Endothelial cell (in vitro differentiated cells): Measurements from ENCODE around the gene PLPPR3. TPM values are rescaled to one million over a fixed set of nuclear protein-coding genes. Genes with fewer than 3 reads are reported as not detected.
A peak's percentile ranks its signal among the peaks of the same experiment; 100 is the strongest.
"Not testable (repeated sequence)": the region's sequence is repeated elsewhere in the genome, so short reads cannot be mapped to it uniquely, and the experiment has no call there.

Source experiments
- DNase-seq: peaks from one replicate; pipeline ENCODE4 v3.0.0; 2021; ENCODE audit warnings: low spot score
- H3K27ac Mint-ChIP-seq: one replicate; pipeline ENCODE4 v1.8.0; 2021; ENCODE audit warnings: mixed read lengths, inconsistent platforms; ENCODE audit not compliant: unreplicated experiment
- H3K27me3 Mint-ChIP-seq: one replicate; pipeline ENCODE4 v1.8.0; 2021; ENCODE audit warnings: mild to moderate bottlenecking, moderate library complexity, mixed read lengths, inconsistent platforms; ENCODE audit not compliant: unreplicated experiment
- H3K36me3 Mint-ChIP-seq: one replicate; pipeline ENCODE4 v1.8.0; 2021; ENCODE audit warnings: mild to moderate bottlenecking, low read depth, mixed read lengths, inconsistent platforms; ENCODE audit not compliant: unreplicated experiment
- H3K4me1 Mint-ChIP-seq: one replicate; pipeline ENCODE4 v1.8.0; 2021; ENCODE audit warnings: mild to moderate bottlenecking, mixed read lengths, inconsistent platforms; ENCODE audit not compliant: unreplicated experiment
- H3K4me3 Mint-ChIP-seq: one replicate; pipeline ENCODE4 v1.8.0; 2021; ENCODE audit warnings: mild to moderate bottlenecking, mixed read lengths, inconsistent platforms; ENCODE audit not compliant: unreplicated experiment
- H3K9me3 Mint-ChIP-seq: one replicate; pipeline ENCODE4 v1.8.0; 2021; ENCODE audit warnings: mixed read lengths, inconsistent platforms; ENCODE audit not compliant: unreplicated experiment
- CTCF ChIP-seq: fragments of 200-600 bp; sonication (generic); IDR thresholded peaks from one replicate; pipeline ENCODE4 v1.5.0; 2021; ENCODE audit warnings: antibody characterized with exemption; ENCODE audit not compliant: unreplicated experiment
- total RNA-seq: library from RNA; stranded (reverse); fragmentation: NEBNext Ultra II Directional; extraction: Animal tissue kit (Norgen Biotek cat#: 25700); gene quantifications from one replicate; pipeline ENCODE4 v1.2.1, GENCODE V29; 2021; ENCODE audit not compliant: unreplicated experiment

PLPPR3 gene
- total RNA-seq, 1 donor from 2014 or later: 17.6 TPM

GRCh38 chr19:843180-843835 lies 21.6 kb upstream of the PLPPR3 start:
- Mint-ChIP-seq H3K4me1 (peaks cover 2% of the 10 kb centered on the region), H3K9me3 (no peaks in the 10 kb centered on the region), H3K27me3 (peaks cover 7% of the 10 kb centered on the region), H3K36me3 (peaks cover 4% of the 10 kb centered on the region), H3K27ac (no peak overlapping the region), H3K4me3 (no peak overlapping the region)
- no peak for TF ChIP-seq CTCF
- peak; percentile 37 for DNase-seq

- DNase-seq, H3K27me3 Mint-ChIP-seq, H3K4me3 Mint-ChIP-seq, H3K36me3 Mint-ChIP-seq, H3K4me1 Mint-ChIP-seq, H3K27ac Mint-ChIP-seq, H3K9me3 Mint-ChIP-seq: not testable (repeated sequence)
Observed at GRCh38 chr19:842802-843179, 21.0 kb upstream of the PLPPR3 start.

GRCh38 chr19:840519-841206 lies 18.9 kb upstream of the PLPPR3 start, which contains the start of gene PRTN3:
PRTN3 (plus strand) TSS chr19:840999; CDS start chr19:841009, 10 bp downstream.
- Mint-ChIP-seq H3K9me3 (no peaks in the 10 kb centered on the region), H3K4me1 (peaks cover 2% of the 10 kb centered on the region), H3K36me3 (peaks cover 4% of the 10 kb centered on the region), H3K4me3 (peak within 1 kb of the TSS; percentile 44), H3K27me3 (peaks cover 9% of the 10 kb centered on the region), H3K27ac (no peak within 1 kb of the TSS)
- no peak for TF ChIP-seq CTCF
- no peak for DNase-seq

GRCh38 chr19:835210-835810 lies 13.6 kb upstream of the PLPPR3 start:
- H3K4me1 Mint-ChIP-seq: no peaks in the 10 kb centered on the region
- no peak for DNase-seq
- peaks cover 6% of the 10 kb centered on the region for H3K27me3 Mint-ChIP-seq
- no peak overlapping the region for H3K27ac Mint-ChIP-seq
- no peaks in the 10 kb centered on the region for H3K9me3 Mint-ChIP-seq
- no peaks in the 10 kb centered on the region for H3K36me3 Mint-ChIP-seq
- no peak overlapping the region for H3K4me3 Mint-ChIP-seq
- no peak for TF ChIP-seq CTCF

GRCh38 chr19:834216-834615 lies 12.5 kb upstream of the PLPPR3 start:
- no peaks in the 10 kb centered on the region for H3K9me3 Mint-ChIP-seq
- H3K27me3 Mint-ChIP-seq: peaks cover 6% of the 10 kb centered on the region
- no peak for TF ChIP-seq CTCF
- H3K4me1 Mint-ChIP-seq: no peaks in the 10 kb centered on the region
- no peak for DNase-seq
- H3K27ac Mint-ChIP-seq: no peak overlapping the region
- H3K4me3 Mint-ChIP-seq: no peak overlapping the region
- no peaks in the 10 kb centered on the region for H3K36me3 Mint-ChIP-seq
